CD4-positive, alpha-beta T cell treated with Interleukin-15 for 4 hours (primary cell): ENCODE results near the gene MRLN.

ENCODE experiments used
- DNase-seq: peaks from one replicate; pipeline ENCODE4 v3.0.0-alpha.2; 2020; ENCODE audit warnings: low spot score

Gene MRLN

GRCh38 chr10:59705931-59706330 is 47.3 kb downstream of the MRLN start:
- no peak for DNase-seq

GRCh38 chr10:59704630-59705029 is 48.6 kb downstream of the MRLN start:
- DNase-seq: no peak

DNA sequence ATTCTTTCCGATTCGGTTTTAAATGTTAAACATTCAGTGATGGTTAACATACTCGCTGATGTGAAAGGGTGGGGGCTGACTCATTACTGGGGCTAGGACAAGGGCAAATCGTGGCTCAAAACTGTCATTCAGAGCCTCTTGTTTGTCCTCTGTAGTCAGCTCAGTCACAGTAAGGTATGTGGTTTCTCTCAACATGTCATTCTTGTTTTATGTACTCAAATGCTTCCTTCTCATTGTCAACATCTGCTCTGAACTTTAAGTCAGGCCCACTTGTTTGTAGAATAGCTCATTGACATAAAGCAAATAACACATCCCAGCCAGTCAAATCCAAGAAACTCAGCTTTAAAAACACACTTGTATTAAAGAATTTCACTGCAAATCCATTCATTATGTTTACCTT is 50.9 kb downstream of the MRLN start:
- no peak for DNase-seq

DNA sequence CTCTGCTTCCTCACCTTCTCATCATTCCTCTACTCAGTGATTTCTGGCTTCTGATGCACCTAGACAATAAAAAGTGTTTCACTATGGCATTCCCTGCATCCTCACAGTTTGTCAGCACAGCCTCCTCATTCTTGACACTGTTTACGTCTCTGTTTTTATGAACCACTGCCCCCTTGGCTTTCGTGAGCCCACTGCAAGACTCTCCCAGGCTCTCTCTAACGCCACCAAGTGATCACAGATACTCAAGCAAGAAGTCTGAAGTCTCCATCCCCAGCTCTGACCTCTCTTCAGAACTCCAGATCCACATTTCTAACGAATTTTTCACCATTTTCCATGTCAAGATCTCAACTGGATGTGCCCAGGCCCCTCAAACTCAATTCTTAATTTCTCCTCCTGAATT is 52.5 kb downstream of the MRLN start:
- DNase-seq: no peak

DNA sequence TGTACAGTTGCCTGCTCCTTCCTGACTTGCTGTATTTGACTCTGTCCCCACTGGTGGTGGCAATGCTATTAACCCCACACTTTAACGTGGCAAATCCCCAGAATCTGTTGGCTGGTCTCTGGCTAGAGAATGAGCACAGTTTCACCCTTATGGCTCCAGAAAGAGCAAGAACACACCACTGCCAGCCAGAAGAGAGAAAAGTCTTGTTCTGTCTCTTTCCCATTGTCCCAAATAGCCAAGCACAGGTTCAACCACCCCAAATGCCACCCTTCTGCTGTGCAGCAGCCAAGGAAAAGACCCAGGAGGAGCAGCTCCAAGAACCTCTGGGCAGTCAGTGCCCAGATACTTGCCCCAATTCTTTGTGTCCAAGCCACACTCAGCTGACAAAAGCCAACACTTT is 54.9 kb downstream of the MRLN start:
- DNase-seq: no peak

GRCh38 chr10:59695637-59696036 is 57.6 kb downstream of the MRLN start:
- no peak for DNase-seq

GRCh38 chr10:59694936-59695335 is 58.3 kb downstream of the MRLN start:
- no peak for DNase-seq

DNA sequence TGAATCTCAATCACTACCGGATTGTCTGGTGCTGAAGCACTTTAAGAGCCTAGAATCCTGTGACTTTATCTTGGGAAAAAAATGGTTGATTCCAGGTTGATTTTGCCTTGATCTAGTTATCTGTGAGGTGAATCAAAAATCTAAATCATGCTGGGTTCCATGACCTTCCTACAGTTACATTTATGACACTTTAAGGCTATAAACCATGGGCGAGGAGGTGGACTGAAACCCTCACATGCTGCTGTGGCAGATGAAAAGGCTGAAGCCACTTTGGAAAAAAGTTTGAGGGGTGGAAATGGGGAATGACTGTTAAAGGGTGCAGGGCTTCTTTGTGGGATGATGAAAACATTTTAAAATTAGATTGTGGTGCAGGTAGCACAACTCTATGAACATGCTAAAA is 61.1 kb downstream of the MRLN start:
- no peak for DNase-seq

- no peak for DNase-seq
These were observed 64.3 kb downstream of the MRLN start for GRCh38 chr10:59688921-59689351.

GRCh38 chr10:59687657-59688056 is 65.6 kb downstream of the MRLN start:
- no peak for DNase-seq
